NCI-H2196 treated with DMSO at 0.1 percent for 48 hours (cell line): ENCODE results near the gene ATRNL1.
"Not testable (repeated sequence)": the region's sequence is repeated elsewhere in the genome, so short reads cannot be mapped to it uniquely, and the experiment has no call there.

Experiments
- DNase-seq: peaks from one replicate; lab custom pipeline; 2025; ENCODE audit not compliant: unreplicated experiment; lab: John Stamatoyannopoulos, UW

Gene ATRNL1

DNA sequence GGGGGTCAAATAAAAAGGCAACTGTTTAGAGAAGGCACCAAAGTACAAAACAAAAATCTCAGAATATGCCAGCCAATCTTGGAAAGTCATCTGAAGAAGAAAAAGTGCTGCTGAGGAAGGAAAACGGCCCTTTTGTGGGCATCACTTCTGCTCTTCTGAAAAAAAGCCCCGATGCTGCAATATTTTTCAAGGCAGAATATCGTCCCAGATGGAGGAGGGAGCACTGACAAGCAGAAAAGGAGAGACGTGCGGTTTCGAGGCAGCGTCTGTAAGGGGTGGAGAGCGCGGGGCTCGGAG lies 959 bp upstream of the ATRNL1 start:
- DNase-seq = no peak

DNA sequence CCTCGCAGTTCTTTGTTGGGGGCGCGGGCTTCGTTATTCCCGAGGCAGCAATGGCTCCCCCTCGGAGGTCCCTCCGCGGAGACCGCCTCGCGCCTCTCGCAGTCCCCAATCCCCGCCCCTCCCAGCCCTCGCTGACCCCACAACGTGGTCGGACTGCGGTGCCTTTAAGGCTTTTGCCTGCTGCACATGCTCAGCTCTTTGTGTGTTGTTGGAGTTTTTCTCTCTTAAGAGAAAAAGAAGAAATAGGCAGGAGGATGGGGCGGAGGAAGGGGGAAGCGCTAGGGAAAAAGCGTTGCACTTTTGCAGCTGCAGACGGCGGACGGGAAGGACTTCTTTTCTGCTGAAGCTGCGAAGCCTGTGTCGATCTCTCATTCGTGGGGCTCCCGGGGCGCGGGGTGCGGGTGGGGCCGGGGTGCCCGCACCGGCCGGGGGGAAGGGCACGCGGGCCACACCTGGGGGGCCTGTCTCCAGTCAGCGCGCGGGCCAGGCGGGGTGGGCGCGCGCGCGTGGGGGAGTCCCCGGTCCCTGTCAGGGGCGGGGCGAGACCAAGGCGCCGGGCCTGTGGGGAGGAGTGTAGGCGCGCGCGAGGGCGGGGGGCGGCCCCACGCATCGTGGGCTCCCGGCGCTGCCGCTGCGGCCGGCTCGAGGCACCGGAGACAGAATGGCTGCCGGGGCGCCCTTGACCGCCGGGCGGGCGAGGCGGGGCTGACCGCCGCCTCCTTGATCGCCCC lies 445 bp upstream of the ATRNL1 start:
- DNase-seq = no peak

DNA sequence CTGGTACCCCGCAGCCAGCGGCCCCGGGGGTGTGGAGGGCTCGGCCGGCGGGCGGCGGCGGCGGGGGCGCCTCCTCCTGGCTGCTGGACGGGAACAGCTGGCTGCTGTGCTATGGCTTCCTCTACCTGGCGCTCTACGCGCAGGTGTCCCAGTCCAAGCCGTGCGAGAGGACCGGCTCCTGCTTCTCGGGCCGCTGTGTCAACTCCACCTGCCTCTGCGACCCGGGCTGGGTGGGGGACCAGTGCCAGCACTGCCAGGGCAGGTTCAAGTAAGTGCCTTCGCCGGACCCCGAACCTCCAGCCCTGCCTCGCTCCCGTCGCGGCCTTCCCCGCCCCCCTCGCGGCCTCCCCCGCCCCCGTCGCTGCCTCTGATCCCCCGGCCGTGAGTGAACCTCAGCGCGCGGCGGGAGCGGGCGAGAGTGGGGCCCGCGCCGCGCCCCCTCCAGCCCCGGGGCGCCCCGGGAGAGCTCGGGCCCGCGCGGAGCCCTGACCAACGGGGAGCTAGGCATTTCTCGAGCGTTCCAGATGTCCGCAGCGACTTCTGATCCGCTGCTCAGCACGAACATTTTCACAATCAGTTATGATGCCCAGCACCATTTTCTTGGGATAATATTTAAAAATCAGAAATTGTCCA lies 727 bp downstream of the ATRNL1 start:
- DNase-seq = no peak

DNA sequence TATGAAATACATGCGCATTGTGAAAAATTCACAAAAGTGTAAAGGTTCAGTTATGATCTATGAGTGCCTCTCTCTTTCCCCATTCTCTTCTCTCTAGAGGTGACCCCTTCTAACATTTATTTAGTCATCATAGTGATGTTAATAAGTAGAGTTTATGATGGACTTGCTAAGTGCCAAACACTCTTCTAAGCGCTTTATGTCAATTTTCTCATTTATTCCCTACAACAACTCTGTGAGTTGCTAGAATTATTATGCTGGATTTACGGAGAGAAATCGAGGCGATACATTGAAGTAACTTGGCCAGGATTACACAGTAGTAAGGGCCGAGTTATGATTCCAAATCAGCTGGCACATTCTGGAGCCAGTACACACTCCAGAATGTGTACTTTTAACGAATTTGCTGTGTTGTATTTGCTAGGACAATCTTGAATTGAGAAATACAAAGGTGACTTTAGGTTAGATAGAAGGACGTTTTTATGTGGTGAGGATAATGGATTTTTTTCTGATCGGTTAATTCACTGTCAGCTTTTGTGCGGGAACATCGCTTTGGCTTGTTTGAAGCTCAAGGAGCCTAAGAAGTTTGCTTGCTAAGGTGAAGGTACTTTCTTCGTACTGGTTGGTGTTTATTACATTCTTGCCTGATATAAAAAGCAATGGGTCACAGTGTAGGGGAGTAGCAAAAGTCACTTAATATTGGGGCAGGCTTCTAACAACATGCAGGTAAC lies 1.4 kb downstream of the ATRNL1 start:
- no peak for DNase-seq

DNA sequence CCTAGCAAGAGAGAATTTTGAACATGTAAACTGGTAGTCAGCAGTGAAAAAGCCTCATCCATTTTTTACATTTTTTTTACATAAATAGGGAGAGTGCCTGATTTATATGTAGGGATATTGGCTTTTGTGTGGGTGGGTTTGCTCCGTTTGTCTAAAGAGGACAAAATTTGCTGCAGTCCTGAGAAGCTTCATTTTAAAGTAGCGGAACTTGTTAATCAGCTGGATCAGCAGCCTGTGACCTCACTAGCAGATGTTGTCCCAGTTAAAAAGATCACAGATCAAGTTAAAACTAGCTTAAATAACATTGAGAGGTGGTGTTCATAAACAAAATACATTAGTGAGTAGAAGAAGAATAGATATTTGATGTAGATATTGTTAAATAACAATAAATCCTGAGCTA lies 2.6 kb downstream of the ATRNL1 start:
- DNase-seq = no peak

DNA sequence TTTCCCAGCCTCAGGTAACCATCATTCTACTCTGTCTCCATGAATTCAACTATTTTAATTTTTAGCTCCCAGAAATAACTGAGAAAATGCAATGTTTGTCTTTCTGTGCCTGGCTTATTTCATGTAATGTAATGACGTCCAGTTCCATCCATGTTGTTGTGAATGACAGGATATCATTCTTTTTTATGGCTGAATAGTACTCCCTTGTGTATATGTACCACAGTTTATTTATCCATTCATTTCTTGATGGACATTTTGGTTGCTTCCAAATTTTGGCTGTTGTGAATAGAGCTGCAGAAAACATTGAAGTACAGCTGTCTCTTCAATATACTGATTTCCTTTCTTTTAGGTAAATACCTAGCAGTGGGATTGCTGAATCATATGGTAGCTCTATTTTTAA lies 10.5 kb downstream of the ATRNL1 start:
- no peak for DNase-seq

DNA sequence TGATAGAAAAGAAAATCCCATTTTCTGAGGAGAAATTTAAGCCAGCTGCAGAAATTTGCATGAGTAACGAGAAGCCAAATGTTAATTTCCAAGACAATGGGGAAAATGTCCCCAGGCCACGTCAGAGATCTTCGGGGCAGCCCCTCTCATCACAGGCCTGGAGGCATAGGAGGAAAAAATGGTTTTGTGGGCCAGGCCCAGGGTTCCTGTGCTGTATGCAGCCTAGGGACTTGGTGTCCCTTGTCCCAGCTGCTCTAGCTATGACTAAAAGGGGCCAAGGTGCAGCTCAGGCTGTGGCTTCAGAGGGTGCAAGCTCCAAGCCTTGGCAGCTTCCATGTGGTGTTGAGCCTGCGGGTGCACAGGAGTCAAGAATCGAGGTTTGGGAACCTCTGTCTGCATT lies 12.2 kb downstream of the ATRNL1 start:
- DNase-seq = not testable (repeated sequence)

DNA sequence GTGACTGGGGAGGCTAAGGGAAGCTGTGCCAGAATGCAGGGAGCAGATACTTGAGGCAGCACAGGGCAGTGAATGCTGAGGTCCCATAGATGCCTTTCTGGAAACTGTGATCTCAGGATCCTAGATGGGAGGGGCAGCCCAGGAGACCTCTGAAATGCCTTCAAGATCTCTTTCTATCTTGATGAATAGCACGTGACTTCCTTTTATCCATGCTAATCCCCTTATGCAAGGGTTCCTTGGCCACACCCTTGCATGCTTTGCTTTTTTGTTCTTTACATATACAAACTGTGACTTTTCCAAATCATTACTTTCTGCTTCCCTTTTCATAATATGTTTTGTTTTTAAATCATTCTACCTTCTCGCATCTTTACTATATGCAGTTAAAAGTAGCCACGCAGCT lies 14.7 kb downstream of the ATRNL1 start:
- no peak for DNase-seq

DNA sequence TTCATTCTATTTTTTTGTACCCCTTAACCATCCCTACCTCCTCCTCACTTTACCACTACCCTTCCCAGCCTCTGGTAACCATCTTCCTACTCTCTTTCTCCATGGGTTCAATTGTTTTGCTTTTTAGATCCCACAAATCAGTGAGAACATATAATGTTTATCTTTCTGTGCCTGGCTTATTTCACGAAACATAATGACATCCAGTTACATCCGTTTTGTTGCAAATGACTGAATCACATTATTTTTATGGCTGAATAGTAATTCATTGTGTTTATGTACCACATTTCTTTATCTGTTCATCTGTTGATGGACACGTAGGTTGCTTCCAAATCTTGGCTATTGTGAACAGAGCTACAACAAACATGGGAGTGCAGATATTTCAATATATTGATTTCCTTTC lies 24.1 kb downstream of the ATRNL1 start:
- no peak for DNase-seq

DNA sequence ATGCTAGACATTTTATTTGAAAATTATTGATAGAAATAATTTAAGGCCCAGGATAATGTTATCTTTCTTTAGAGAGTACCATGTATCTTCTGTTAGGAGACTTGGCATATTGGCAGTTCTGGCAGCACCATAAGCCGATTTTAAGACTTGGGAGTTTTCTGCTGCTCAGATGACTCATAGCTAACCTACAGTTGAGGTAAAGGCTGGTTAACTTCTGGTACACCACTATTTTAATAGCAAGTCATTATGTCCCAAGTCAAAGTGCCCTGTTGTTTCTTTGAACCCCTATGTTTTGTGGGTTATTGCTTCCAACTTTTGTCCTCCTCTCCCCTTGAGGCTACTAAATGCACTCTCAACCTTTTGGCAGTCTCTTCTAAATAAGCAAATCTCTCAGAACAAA lies 25.2 kb downstream of the ATRNL1 start:
- no peak for DNase-seq

DNA sequence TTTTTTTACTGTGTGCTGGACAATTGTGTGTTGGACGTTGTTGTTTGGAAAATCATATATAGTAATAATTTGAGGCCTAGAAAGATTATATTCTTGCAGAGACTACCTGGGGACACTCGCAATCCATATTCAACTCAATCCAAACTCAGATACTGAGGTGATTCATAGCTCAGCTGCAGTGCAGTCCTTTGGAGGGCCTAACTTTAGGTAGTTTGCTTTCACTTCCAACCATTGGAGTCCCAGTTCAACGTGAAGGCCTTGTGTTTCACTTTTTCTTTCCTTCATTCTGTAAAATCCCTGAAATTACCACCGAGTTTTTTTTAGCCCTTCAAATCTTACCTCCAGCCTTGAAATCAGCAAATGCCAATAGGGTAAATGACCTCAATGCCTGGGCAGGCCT lies 32.3 kb downstream of the ATRNL1 start:
- no peak for DNase-seq

DNA sequence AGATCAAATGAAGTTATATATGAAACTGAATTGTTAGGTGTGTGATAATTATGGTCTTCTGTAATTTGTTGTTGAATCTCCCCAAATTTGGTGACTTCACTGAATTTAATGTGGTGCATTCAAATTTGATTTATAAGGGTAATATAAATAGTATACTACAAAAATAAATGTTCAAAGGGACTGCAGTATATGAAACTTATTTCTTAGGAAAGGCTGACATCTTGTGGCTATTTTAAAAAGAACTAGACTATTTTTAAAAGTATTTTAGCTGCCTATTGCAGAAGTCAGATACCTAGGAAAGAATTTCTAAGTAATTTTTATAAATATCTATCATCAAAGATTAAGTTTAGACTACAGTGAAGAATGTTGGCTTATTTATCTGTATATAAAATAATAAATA lies 36.6 kb downstream of the ATRNL1 start:
- no peak for DNase-seq

DNA sequence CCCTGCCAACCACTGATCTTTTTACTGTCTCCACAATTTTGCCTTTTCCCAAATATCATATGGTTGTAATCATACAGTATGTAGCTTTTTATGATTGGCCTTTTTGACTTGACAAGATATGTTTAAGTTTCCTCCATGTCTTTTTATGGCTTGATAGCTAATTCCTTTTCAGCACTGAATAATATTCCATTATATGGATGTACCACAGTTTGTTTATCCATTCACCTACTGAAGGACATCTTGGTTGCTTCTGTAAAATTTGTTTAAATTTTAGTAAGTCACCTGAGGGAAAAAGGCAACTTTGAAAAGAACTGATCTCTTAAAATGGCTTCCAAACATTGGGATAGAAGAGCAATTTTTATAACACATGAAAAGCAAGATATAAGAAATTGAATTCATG lies 43.5 kb downstream of the ATRNL1 start:
- no peak for DNase-seq

DNA sequence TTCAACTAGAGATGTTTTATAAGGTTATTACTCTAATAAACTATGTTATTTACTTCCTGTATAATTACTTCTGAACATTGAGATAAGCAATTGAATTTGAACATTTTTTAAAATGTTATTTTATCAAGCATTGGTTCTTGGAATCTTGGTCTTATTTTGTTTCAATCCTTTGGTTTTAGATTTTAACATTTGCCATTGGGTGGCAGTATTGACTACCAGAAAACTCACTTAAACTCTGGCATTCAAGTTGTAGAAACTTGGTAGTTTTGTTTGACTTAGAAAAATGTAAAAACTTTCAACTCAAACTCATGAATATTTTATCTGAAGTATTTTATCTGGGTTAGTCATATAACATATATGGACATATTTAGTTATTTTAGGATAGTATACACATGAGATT lies 48.1 kb downstream of the ATRNL1 start:
- DNase-seq = no peak

DNA sequence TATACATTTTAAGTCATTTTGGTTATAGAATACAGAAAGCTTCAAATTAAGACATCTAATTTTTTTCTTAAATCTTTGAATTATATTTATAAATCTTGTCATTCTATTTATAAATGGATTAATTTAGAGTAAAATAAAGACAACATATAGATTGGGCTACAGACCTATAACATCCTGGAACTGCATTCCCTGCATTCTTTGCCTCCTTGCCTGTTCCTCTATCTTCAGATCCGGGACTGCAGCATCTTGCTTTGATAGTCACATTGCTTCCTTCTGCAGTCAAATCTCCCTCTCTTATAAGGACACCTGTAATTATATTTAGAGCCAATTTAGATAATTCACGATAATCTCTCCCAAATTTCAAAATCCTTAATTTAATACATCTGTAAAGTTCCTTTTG lies 64.2 kb downstream of the ATRNL1 start:
- DNase-seq = no peak

DNA sequence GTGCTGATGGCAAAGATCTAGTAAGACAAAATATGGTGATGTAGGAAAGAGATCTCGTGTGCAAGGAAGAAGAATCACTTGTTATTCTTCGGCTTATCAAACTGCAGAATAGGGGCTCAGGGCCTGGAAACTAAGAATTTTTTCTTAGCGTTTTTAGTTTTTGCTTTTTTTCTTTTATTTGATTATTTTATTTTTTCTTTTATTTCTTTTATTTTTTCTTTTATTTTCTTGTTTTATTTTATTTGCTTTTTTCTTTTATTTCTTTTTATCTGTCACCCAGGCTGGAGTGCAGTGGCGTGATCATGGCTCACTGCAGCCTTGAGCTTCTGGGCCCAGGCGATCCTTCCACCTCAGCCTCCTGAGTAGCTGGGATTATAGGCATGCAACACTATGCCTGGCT lies 70.0 kb downstream of the ATRNL1 start:
- DNase-seq = no peak

DNA sequence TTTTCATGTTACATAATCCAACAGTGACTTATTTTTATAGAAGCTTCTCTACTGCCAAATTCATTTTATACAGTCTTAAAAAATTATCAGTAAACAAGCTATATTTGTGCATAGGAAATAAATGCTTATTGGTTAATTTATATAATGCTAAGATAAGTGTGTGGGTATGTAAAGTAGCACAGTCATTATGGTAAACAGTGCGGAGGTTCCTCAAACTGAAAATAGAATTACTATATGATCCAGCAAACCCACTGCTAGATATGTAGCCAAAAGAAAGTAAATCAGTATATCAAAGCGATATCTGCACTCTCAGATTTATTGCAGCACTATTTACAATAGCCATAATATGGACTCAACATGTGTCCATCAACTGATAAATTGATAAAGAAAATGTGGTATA lies 71.1 kb downstream of the ATRNL1 start:
- no peak for DNase-seq

DNA sequence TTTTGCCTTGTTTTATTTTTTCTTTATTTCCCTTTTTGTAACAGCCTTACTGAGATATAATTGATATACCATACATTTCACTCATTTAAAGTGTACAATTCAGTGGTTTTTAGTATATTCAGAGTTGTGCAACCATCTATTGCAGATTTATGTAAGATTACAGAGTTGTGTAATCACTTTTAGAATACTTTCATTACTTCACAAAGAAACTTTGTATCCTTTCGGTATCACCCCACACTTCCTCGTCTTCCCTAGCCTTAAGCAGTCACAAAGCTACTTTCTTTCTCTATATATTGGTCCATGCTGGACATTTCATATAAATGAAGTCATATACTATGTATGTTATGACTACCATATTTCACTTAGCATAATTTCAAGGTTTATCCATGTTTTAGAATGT lies 74.6 kb downstream of the ATRNL1 start:
- DNase-seq = no peak

DNA sequence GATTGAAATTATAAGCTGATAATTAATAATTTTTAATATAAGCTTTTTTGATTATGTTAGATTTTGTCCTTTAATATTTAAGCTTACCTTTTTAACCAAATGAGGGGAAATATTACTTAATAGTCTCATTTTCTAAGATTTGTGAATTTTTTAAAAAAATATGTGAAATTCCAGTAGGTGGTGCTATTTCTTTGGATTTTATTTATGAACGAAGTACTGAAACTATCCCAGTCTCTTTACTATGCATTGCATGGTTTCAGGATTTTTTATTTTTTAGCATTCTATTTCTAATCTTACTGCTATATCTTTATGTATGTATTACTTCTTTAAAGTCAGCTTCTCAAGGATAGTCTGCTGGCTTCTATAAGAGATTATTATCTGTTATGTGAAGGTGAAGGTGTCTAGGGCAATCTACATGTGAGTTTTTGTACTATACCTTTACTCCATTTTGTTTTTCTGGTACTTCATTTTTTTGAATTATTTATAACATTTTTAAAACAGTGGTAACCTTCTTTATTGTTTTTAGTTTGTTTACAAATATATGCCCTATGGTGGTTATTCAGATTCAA lies 78.3 kb downstream of the ATRNL1 start:
- DNase-seq = no peak

DNA sequence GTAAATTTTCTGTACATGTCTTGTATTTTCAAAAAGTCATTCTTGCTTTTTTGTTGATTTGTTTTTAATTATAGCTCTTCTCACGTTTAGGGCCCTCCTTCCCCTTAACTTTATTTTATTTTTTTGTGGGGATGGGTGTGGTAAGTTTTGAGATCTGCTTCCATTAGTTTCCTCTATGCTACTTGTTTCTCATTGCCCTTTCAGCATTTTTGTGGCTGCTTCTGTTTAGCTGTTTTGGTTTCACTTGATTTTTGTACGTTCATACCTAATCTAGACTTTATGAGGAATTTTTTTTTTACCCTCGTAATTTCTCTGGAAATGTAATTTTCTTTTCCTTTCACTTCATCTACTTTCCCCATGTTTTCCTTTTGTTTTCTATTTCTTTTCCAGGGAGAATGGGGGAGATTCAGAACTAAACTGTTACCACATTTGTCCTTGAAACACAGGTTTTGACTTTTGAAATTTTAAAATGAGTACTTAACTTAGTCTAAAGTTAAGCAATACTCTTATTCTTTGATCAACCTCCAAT lies 80.8 kb downstream of the ATRNL1 start:
- no peak for DNase-seq

DNA sequence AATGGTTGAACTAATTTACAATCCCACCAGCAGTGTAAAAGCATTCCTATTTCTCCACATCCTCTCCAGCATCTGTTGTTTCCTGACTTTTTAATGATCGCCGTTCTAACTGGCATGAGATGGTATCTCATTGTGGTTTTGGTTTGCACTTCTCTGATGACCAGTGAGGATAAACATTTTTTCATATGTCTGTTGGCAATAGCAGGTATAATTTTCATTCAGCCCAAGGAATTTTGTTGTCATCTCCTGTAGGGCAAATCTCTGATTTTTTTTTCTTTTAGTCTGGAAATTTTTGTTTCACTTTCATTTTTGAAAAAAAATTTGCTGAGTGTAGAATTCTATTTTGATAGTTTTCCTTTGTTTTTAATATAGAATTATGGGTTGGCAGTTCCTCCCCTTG lies 114.1 kb downstream of the ATRNL1 start:
- not testable (repeated sequence) for DNase-seq

DNA sequence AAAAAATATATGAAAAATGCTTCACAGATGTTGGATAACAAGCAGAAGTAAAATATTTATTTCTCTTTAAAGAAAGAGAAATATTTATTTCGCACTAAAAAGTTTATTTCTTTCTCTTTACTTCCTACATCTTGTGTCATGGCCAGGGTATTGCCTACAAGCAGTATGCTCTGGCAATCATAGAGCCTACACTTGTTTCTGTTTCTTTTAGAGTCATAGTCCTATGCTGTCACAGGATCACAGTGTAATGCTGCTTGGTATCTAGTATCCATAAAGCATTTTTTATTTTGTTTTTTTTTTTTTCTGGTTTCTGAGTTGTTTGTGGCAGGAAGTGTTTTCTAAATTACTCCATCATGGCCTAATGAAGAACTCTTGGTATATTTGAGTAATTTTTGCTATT lies 116.0 kb downstream of the ATRNL1 start:
- DNase-seq = no peak
